ENCODE data around the gene GTF3C5.

Gene GTF3C5

GRCh38 chr9:133042676-133043075 lies 11.9 kb downstream of the GTF3C5 start:
- peaks cover 34 to 60% of the 10 kb centered on the region in 2 donors for H3K36me3 ChIP-seq (ENCODE audit: control insufficient read depth in 1 of 2, insufficient read depth in 2 of 2, low read length in 2 of 2)
- no peaks in the 10 kb centered on the region for H3K4me1 ChIP-seq (ENCODE audit: control insufficient read depth in 1 of 2, insufficient read depth in 2 of 2, low read length in 2 of 2)
- no peaks in the 10 kb centered on the region for H3K27me3 ChIP-seq (ENCODE audit: control insufficient read depth in 1 of 2, insufficient read depth in 2 of 2, low read length in 2 of 2)
- no peak overlapping the region for H3K9ac ChIP-seq (ENCODE audit: low read depth in 1 of 2, low read length in 2 of 2)
- no peak overlapping the region for H3K4me3 ChIP-seq (ENCODE audit: low read depth in 1 of 2, low read length in 2 of 2)
- H3K9me3 ChIP-seq (ENCODE audit: control insufficient read depth in 1 of 2, low read length in 2 of 2): no peaks in the 10 kb centered on the region
- no peak overlapping the region for H3K27ac ChIP-seq (ENCODE audit: low read depth, low read length)

GRCh38 chr9:133043449-133044035 lies 12.7 kb downstream of the GTF3C5 start:
- Histone ChIP-seq H3K9me3 (ENCODE audit: control insufficient read depth in 1 of 2, low read length in 2 of 2) (no peaks in the 10 kb centered on the region), H3K4me3 (ENCODE audit: low read depth in 1 of 2, low read length in 2 of 2) (no peak overlapping the region), H3K27ac (ENCODE audit: low read depth, low read length) (no peak overlapping the region), H3K9ac (ENCODE audit: low read depth in 1 of 2, low read length in 2 of 2) (no peak overlapping the region), H3K27me3 (ENCODE audit: control insufficient read depth in 1 of 2, insufficient read depth in 2 of 2, low read length in 2 of 2) (no peaks in the 10 kb centered on the region), H3K36me3 (ENCODE audit: control insufficient read depth in 1 of 2, insufficient read depth in 2 of 2, low read length in 2 of 2) (peaks cover 34 to 60% of the 10 kb centered on the region in 2 donors), H3K4me1 (ENCODE audit: control insufficient read depth in 1 of 2, insufficient read depth in 2 of 2, low read length in 2 of 2) (no peaks in the 10 kb centered on the region)

- Histone ChIP-seq H3K4me1 (ENCODE audit: control insufficient read depth in 1 of 2, insufficient read depth in 2 of 2, low read length in 2 of 2) (no peaks in the 10 kb centered on the region), H3K9ac (ENCODE audit: low read depth in 1 of 2, low read length in 2 of 2) (no peak overlapping the region), H3K4me3 (ENCODE audit: low read depth in 1 of 2, low read length in 2 of 2) (no peak overlapping the region), H3K9me3 (ENCODE audit: control insufficient read depth in 1 of 2, low read length in 2 of 2) (no peaks in the 10 kb centered on the region), H3K27me3 (ENCODE audit: control insufficient read depth in 1 of 2, insufficient read depth in 2 of 2, low read length in 2 of 2) (no peaks in the 10 kb centered on the region), H3K27ac (ENCODE audit: low read depth, low read length) (no peak overlapping the region), H3K36me3 (ENCODE audit: control insufficient read depth in 1 of 2, insufficient read depth in 2 of 2, low read length in 2 of 2) (peaks cover 34 to 64% of the 10 kb centered on the region in 2 donors)
Measured at GRCh38 chr9:133044125-133044524, 13.3 kb downstream of the GTF3C5 start.

- no peak overlapping the region for H3K27ac ChIP-seq (ENCODE audit: low read depth, low read length)
- no peaks in the 10 kb centered on the region for H3K4me1 ChIP-seq (ENCODE audit: control insufficient read depth in 1 of 2, insufficient read depth in 2 of 2, low read length in 2 of 2)
- no peaks in the 10 kb centered on the region for H3K9me3 ChIP-seq (ENCODE audit: control insufficient read depth in 1 of 2, low read length in 2 of 2)
- H3K4me3 ChIP-seq (ENCODE audit: low read depth in 1 of 2, low read length in 2 of 2): no peak overlapping the region
- H3K36me3 ChIP-seq (ENCODE audit: control insufficient read depth in 1 of 2, insufficient read depth in 2 of 2, low read length in 2 of 2): peaks cover 34 to 69% of the 10 kb centered on the region in 2 donors
- H3K9ac ChIP-seq (ENCODE audit: low read depth in 1 of 2, low read length in 2 of 2): no peak overlapping the region
- no peaks in the 10 kb centered on the region for H3K27me3 ChIP-seq (ENCODE audit: control insufficient read depth in 1 of 2, insufficient read depth in 2 of 2, low read length in 2 of 2)
Measured at GRCh38 chr9:133044661-133045060, 13.9 kb downstream of the GTF3C5 start.

- H3K4me3 ChIP-seq (ENCODE audit: low read depth in 1 of 2, low read length in 2 of 2): no peak overlapping the region
- no peaks in the 10 kb centered on the region for H3K27me3 ChIP-seq (ENCODE audit: control insufficient read depth in 1 of 2, insufficient read depth in 2 of 2, low read length in 2 of 2)
- H3K27ac ChIP-seq (ENCODE audit: low read depth, low read length): no peak overlapping the region
- H3K4me1 ChIP-seq (ENCODE audit: control insufficient read depth in 1 of 2, insufficient read depth in 2 of 2, low read length in 2 of 2): peaks cover 3% of the 10 kb centered on the region in 2 donors
- peaks cover 34 to 71% of the 10 kb centered on the region in 2 donors for H3K36me3 ChIP-seq (ENCODE audit: control insufficient read depth in 1 of 2, insufficient read depth in 2 of 2, low read length in 2 of 2)
- no peaks in the 10 kb centered on the region for H3K9me3 ChIP-seq (ENCODE audit: control insufficient read depth in 1 of 2, low read length in 2 of 2)
- no peak overlapping the region for H3K9ac ChIP-seq (ENCODE audit: low read depth in 1 of 2, low read length in 2 of 2)
Measured at GRCh38 chr9:133045132-133045531, 14.3 kb downstream of the GTF3C5 start.

- Histone ChIP-seq H3K9me3 (ENCODE audit: control insufficient read depth in 1 of 2, low read length in 2 of 2) (no peaks in the 10 kb centered on the region), H3K27me3 (ENCODE audit: control insufficient read depth in 1 of 2, insufficient read depth in 2 of 2, low read length in 2 of 2) (no peaks in the 10 kb centered on the region), H3K9ac (ENCODE audit: low read depth in 1 of 2, low read length in 2 of 2) (no peak overlapping the region), H3K27ac (ENCODE audit: low read depth, low read length) (no peak overlapping the region), H3K4me1 (ENCODE audit: control insufficient read depth in 1 of 2, insufficient read depth in 2 of 2, low read length in 2 of 2) (peaks cover 13 to 14% of the 10 kb centered on the region in 2 donors), H3K4me3 (ENCODE audit: low read depth in 1 of 2, low read length in 2 of 2) (no peak overlapping the region), H3K36me3 (ENCODE audit: control insufficient read depth in 1 of 2, insufficient read depth in 2 of 2, low read length in 2 of 2) (peaks cover 34 to 72% of the 10 kb centered on the region in 2 donors)
Measured at GRCh38 chr9:133046196-133046899, 15.6 kb downstream of the GTF3C5 start.

GRCh38 chr9:133046900-133047295 lies 16.1 kb downstream of the GTF3C5 start:
- peaks cover 34 to 76% of the 10 kb centered on the region in 2 donors for H3K36me3 ChIP-seq (ENCODE audit: control insufficient read depth in 1 of 2, insufficient read depth in 2 of 2, low read length in 2 of 2)
- H3K27ac ChIP-seq (ENCODE audit: low read depth, low read length): no peak overlapping the region
- no peak overlapping the region for H3K9ac ChIP-seq (ENCODE audit: low read depth in 1 of 2, low read length in 2 of 2)
- no peaks in the 10 kb centered on the region for H3K27me3 ChIP-seq (ENCODE audit: control insufficient read depth in 1 of 2, insufficient read depth in 2 of 2, low read length in 2 of 2)
- no peak overlapping the region for H3K4me3 ChIP-seq (ENCODE audit: low read depth in 1 of 2, low read length in 2 of 2)
- no peaks in the 10 kb centered on the region for H3K9me3 ChIP-seq (ENCODE audit: control insufficient read depth in 1 of 2, low read length in 2 of 2)
- peaks cover 18 to 20% of the 10 kb centered on the region in 2 donors for H3K4me1 ChIP-seq (ENCODE audit: control insufficient read depth in 1 of 2, insufficient read depth in 2 of 2, low read length in 2 of 2)

- Histone ChIP-seq H3K4me1 (ENCODE audit: control insufficient read depth in 1 of 2, insufficient read depth in 2 of 2, low read length in 2 of 2) (peaks cover 19 to 20% of the 10 kb centered on the region in 2 donors), H3K9ac (ENCODE audit: low read depth in 1 of 2, low read length in 2 of 2) (no peak overlapping the region), H3K4me3 (ENCODE audit: low read depth in 1 of 2, low read length in 2 of 2) (no peak overlapping the region), H3K36me3 (ENCODE audit: control insufficient read depth in 1 of 2, insufficient read depth in 2 of 2, low read length in 2 of 2) (peaks cover 24 to 73% of the 10 kb centered on the region in 2 donors), H3K27me3 (ENCODE audit: control insufficient read depth in 1 of 2, insufficient read depth in 2 of 2, low read length in 2 of 2) (no peaks in the 10 kb centered on the region), H3K27ac (ENCODE audit: low read depth, low read length) (no peak overlapping the region), H3K9me3 (ENCODE audit: control insufficient read depth in 1 of 2, low read length in 2 of 2) (no peaks in the 10 kb centered on the region)
Measured at GRCh38 chr9:133048595-133048994, 17.8 kb downstream of the GTF3C5 start.

- H3K27me3 ChIP-seq (ENCODE audit: control insufficient read depth in 1 of 2, insufficient read depth in 2 of 2, low read length in 2 of 2): no peaks in the 10 kb centered on the region
- no peak overlapping the region for H3K9ac ChIP-seq (ENCODE audit: low read depth in 1 of 2, low read length in 2 of 2)
- no peaks in the 10 kb centered on the region for H3K9me3 ChIP-seq (ENCODE audit: control insufficient read depth in 1 of 2, low read length in 2 of 2)
- no peak overlapping the region for H3K27ac ChIP-seq (ENCODE audit: low read depth, low read length)
- H3K4me1 ChIP-seq (ENCODE audit: control insufficient read depth in 1 of 2, insufficient read depth in 2 of 2, low read length in 2 of 2): peaks cover 19 to 20% of the 10 kb centered on the region in 2 donors
- H3K36me3 ChIP-seq (ENCODE audit: control insufficient read depth in 1 of 2, insufficient read depth in 2 of 2, low read length in 2 of 2): peaks cover 25 to 71% of the 10 kb centered on the region in 2 donors
- H3K4me3 ChIP-seq (ENCODE audit: low read depth in 1 of 2, low read length in 2 of 2): no peak overlapping the region
Measured at GRCh38 chr9:133049043-133049442, 18.2 kb downstream of the GTF3C5 start.

GRCh38 chr9:133050142-133050541 lies 19.3 kb downstream of the GTF3C5 start:
- Histone ChIP-seq H3K9me3 (ENCODE audit: control insufficient read depth in 1 of 2, low read length in 2 of 2) (no peaks in the 10 kb centered on the region), H3K27ac (ENCODE audit: low read depth, low read length) (no peak overlapping the region), H3K4me3 (ENCODE audit: low read depth in 1 of 2, low read length in 2 of 2) (no peak overlapping the region), H3K27me3 (ENCODE audit: control insufficient read depth in 1 of 2, insufficient read depth in 2 of 2, low read length in 2 of 2) (no peaks in the 10 kb centered on the region), H3K9ac (ENCODE audit: low read depth in 1 of 2, low read length in 2 of 2) (no peak overlapping the region), H3K36me3 (ENCODE audit: control insufficient read depth in 1 of 2, insufficient read depth in 2 of 2, low read length in 2 of 2) (peaks cover 25 to 71% of the 10 kb centered on the region in 2 donors), H3K4me1 (ENCODE audit: control insufficient read depth in 1 of 2, insufficient read depth in 2 of 2, low read length in 2 of 2) (peaks cover 19 to 20% of the 10 kb centered on the region in 2 donors)
